GM19351 (cell line): ENCODE measurements around the gene SFTPD.
"Not testable (repeated sequence)": the region's sequence is repeated elsewhere in the genome, so short reads cannot be mapped to it uniquely, and the experiment has no call there.

Experiments used
- ATAC-seq: cut with Tn5 transposase; IDR thresholded peaks from one replicate; pipeline ENCODE4 v1.9.1; 2021; ENCODE audit warnings: mild to moderate bottlenecking, moderate library complexity; ENCODE audit not compliant: unreplicated experiment

The SFTPD gene

GRCh38 chr10:79927111-79927828, 21.6 kb downstream of the SFTPD start:
- ATAC-seq, result no peak

- ATAC-seq, result no peak
Measured at GRCh38 chr10:79926037-79926436, 22.9 kb downstream of the SFTPD start.

DNA sequence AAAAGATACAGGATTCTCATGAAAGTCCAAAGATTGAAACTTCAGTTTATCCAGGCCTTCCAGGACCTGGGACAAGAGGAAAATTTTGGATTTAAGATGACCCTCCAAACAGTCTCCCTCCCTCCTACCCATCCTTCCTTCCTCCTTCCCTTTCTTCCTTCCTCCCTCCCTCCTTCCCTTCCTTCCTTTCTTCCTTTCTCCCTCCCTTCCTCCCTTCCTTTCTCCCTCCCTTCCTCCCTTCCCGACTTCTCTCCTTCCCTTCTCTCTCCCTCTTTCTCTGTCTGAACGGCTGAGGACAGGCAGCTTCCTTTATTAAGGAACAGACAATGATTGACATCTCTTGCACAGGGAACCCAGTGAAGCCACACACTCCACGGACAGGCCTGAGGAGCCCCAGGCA, 23.3 kb downstream of the SFTPD start:
- ATAC-seq, result no peak

DNA sequence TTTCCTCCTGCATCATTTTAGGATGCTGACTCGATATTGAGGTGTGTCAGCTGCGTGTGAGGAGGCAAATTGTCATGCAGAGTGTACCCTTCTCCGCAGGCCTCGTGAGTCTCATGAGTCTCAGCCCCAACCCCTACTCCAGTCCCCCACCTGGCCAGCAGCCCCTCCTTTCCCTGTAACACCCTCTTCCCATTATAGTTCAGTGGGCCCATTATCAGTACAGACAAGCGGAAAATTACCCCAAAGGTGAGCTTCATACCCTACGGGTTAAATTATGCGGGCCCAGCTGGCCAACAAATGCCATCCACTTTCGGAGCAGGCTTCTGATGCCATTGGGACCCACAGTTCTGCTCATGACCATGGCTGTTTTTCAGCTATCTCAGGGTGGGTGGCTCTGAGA, 25.2 kb downstream of the SFTPD start:
- no peak for ATAC-seq

GRCh38 chr10:79923145-79923544, 25.8 kb downstream of the SFTPD start:
- ATAC-seq, result no peak

- ATAC-seq, result not testable (repeated sequence)
Measured at GRCh38 chr10:79922011-79922412, 26.9 kb downstream of the SFTPD start.

GRCh38 chr10:79915838-79916237, 33.1 kb downstream of the SFTPD start:
- ATAC-seq, result not testable (repeated sequence)

DNA sequence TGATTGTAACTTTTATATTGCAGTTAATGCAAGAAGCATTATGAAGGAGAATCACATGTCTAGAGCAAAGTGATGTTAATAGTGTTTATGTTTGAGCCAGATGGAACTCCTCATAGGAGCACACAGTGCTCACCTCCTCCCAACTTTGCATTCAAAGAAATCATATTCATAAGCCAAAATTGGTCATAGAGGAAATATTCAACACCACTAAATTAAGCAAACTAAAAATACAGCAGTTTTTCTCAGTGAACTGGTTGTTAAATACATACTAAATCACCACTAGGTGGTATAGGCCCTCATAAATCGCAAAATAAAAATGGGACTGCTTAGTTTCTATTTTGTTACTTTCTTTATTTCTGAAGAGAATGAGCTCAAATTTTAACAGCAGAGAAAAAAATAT, 34.4 kb downstream of the SFTPD start:
- not testable (repeated sequence) for ATAC-seq

GRCh38 chr10:79910836-79911235, 38.1 kb downstream of the SFTPD start:
- no peak for ATAC-seq

DNA sequence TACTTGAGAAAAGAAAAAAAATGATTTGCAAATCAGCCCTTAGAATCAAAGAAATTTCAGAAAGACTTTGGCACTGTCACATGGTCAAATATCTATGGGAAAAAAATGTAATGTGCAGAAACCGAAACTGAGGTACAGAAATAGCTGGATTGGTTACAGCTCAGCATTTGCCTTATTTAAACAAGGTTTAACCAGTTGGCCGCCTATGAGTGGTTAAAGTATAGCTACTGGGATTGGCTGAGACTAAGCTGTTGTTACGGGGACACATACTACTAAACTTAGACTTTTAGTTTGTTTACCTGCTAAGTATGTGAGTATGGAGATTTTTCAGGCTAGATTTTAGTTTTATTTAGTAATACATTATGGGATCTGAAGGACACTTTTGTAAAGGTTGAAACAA, 38.6 kb downstream of the SFTPD start:
- ATAC-seq, result peak; percentile 77

DNA sequence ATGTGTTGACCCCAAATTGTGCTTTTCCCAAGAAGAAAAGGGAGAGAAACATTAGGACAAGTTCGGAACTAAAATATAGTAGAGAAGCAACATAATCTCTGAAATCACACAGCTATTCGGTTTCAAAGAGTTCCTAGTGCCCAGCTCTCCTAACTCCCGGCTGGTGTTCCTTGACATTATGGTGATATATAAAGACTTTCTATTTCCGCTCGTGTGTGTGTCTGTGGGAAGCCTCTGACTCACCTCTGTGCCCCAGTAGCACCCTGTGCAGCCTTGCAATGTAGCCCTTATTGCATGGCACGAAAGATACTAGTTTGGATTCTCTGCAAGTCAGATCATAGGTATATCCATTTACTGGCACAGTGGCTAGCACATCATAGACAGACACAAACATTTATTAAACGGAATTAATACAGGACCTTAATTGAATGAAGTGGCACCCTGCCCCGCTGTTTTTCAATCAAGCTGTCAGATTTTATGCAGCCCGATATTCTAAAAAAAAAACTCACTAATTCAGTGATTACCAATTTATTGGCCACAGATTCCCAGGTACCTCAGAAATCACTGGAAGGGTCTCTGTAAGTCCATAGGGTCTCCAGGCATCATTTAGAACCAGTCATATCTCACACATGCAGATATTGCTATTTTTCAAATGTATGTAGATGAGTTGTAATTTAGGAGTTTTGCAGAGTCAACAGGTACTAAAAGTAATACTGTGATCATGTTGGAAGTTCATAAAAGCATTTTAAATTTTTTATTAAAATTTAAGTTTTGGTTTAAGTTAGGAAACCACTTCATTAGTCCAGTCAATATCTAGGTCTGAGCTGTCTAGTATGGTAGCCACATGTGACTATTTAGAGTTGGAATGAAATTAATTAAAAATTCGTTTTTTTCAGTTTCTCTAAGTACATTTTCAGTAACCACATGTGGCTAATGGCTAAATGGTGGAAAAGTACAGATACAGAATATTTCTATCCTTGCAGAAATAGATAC, 43.3 kb downstream of the SFTPD start:
- ATAC-seq, result no peak

GRCh38 chr10:79904671-79905321, 44.1 kb downstream of the SFTPD start:
- ATAC-seq, result peak; percentile 82

- ATAC-seq, result not testable (repeated sequence)
Measured at GRCh38 chr10:79901571-79901970, 47.3 kb downstream of the SFTPD start.

GRCh38 chr10:79898597-79899325, 50.1 kb downstream of the SFTPD start:
- no peak for ATAC-seq

DNA sequence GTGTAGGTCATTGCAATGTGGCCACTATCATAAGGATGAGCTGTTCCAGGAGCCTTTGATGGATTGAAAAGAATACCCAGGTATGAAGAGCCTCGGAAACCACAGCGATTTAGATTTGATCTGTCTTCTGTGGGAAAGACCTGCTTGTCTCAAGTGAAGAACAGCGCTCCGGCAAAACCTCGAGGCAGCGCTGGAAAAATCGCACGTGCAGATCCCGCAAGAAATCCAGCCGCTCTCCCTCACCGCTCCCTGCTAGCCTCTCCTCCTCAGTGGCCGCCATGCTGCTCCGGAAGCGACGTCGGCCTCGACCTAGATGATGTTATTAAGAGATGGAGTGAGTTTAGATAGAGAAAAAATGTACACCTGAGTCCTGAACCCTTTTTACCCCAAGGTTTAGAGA, 56.0 kb downstream of the SFTPD start:
- ATAC-seq, result not testable (repeated sequence)

DNA sequence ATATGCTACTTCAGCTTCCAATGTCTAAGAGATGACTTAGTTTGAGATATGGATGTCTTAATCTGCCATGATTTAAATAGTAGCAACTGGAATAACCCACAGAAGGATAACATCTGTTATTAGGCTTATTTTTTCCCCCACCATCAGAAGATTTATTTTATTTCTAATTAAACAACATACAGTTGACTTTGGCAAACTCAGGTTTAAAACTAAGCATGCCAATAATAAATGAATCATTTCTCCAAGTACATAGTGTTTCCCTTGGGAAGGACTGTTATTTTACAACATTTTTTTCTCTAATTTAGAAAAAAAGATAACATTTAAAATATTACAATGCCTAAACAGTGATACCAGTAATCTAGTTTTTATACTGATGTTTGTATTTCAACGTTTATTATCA, 58.4 kb downstream of the SFTPD start:
- ATAC-seq, result no peak

DNA sequence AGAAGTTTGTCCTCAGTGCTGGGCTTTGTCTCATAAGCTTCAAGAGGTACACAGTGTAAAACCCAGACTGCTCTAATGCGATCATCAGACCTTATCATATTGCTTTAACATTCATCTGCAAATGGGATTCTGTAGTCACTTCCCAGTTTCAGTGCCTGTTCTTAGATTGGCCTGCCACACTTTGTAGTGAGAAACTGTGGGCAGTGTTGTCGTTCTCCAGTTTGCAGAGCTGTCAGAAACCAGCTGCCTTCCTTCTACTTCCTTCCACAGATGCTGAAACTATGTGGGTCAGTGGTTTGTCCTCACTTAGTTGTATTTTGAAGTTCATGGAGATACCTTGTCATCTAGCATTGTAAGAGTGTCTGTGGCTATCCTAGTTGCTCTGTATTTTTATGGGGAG, 59.9 kb downstream of the SFTPD start:
- not testable (repeated sequence) for ATAC-seq
